Esophagus muscularis mucosa (tissue), 4 donors: ENCODE measurements around the gene CRYGN.

Source experiments
- CTCF ChIP-seq, 3 experiments: fragments of 200-600 bp in 2 of 3; fragments of 450-650 bp in 1 of 3; sonication (generic) in 2 of 3; IDR thresholded peaks; one replicate each; pipeline ENCODE4 v1.5.1; 2017 to 2019; ENCODE audit warnings: antibody characterized with exemption in 3 of 3, mild to moderate bottlenecking in 2 of 3, moderate library complexity in 1 of 3
- EP300 ChIP-seq: sonication (generic); formaldehyde crosslinking; IDR thresholded peaks from one replicate; pipeline ENCODE4 v1.6.1; 2017; ENCODE audit warnings: antibody characterized with exemption
- POLR2A ChIP-seq: fragments of 450-650 bp; IDR thresholded peaks from one replicate; pipeline ENCODE4 v1.6.1; 2017; ENCODE audit warnings: antibody characterized with exemption, moderate library complexity, mild to moderate bottlenecking, low read depth
- POLR2AphosphoS5 ChIP-seq, 2 donors: sonication (generic); formaldehyde crosslinking; IDR thresholded peaks; one replicate each; pipeline ENCODE4 v1.6.1; 2017; ENCODE audit warnings: antibody characterized with exemption in 2 of 2

- TF ChIP-seq CTCF (IDR thresholded peaks at IDR 0.05) (no peak), POLR2AphosphoS5 (IDR thresholded peaks at IDR 0.05) (no peak), POLR2A (no peak), EP300 (no peak)
These were observed 43.7 kb upstream of the CRYGN start for GRCh38 chr7:151483711-151483983.
